Upper lobe of left lung (tissue), 4 donors: ENCODE data around the gene SLC25A24.
"Not testable (repeated sequence)": the region's sequence is repeated elsewhere in the genome, so short reads cannot be mapped to it uniquely, and the experiment has no call there.

Source experiments
- POLR2A ChIP-seq, 4 donors: fragments of 450-650 bp; IDR thresholded peaks; one replicate each; pipeline ENCODE4 v1.5.1; 2016 to 2017; ENCODE audit warnings: antibody characterized with exemption in 4 of 4, mild to moderate bottlenecking in 2 of 4
- TF ChIP-seq, protein P1 (sequence below), 6 experiments: fragments of 450-650 bp in 4 of 6; fragments of 200-600 bp in 2 of 6; sonication (generic) in 2 of 6; IDR thresholded peaks; one replicate each; pipeline ENCODE4 v1.5.1; 2016 to 2019; ENCODE audit warnings: antibody characterized with exemption in 6 of 6

DNA sequence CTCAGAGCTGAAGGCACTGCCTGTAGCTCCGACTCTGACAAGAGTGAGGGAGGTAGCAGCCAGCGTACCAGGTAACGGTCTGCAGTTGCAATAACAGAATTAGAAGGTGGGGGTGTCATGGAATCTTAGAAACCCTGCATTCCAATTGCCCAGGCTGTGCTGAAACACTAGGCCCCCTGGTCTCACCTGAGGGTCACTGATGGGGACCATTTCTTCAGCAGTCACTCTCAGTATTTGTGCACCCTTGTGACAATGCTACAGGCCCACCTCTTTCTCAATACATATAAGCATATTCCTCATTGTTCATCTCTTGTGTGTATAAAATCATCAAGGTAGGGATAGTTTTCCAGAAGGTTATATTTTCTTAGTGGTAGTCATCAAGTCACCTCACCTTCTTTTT is 43.8 kb upstream of the SLC25A24 start, which contains the start of gene NBPF4:
- not testable (repeated sequence) for TF ChIP-seq POLR2A (IDR thresholded peaks at IDR 0.05)
- TF ChIP-seq, protein P1, sequence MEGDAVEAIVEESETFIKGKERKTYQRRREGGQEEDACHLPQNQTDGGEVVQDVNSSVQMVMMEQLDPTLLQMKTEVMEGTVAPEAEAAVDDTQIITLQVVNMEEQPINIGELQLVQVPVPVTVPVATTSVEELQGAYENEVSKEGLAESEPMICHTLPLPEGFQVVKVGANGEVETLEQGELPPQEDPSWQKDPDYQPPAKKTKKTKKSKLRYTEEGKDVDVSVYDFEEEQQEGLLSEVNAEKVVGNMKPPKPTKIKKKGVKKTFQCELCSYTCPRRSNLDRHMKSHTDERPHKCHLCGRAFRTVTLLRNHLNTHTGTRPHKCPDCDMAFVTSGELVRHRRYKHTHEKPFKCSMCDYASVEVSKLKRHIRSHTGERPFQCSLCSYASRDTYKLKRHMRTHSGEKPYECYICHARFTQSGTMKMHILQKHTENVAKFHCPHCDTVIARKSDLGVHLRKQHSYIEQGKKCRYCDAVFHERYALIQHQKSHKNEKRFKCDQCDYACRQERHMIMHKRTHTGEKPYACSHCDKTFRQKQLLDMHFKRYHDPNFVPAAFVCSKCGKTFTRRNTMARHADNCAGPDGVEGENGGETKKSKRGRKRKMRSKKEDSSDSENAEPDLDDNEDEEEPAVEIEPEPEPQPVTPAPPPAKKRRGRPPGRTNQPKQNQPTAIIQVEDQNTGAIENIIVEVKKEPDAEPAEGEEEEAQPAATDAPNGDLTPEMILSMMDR (IDR thresholded peaks at IDR 0.05) = not testable (repeated sequence)
